Left lung (tissue), 10 donors: Measurements from ENCODE around the gene B4GALT3. TPM values are rescaled to one million over a fixed set of nuclear protein-coding genes. Genes with fewer than 3 reads are reported as not detected.

Experiments
- ATAC-seq: fragments of 200-7000 bp; cut with Tn5 transposase; one replicate; pipeline ENCODE4 v1.9.1; 2020; ENCODE audit warnings: moderate library complexity
- DNase-seq, 4 donors: peaks; one replicate each; pipeline ENCODE4 v3.0.0-alpha.2; 2013 to 2020
- H3K27ac ChIP-seq, 2 donors: fragments of 200-600 bp; sonication (generic) in 1 of 2; one replicate each; pipeline versions ENCODE4 v1.5.0 to v1.8.0; 2020 to 2021
- H3K27me3 ChIP-seq, 2 donors: fragments of 200-600 bp; sonication (generic) in 1 of 2; one replicate each; pipeline versions ENCODE4 v1.5.0 to v1.8.0; 2020 to 2021
- H3K36me3 ChIP-seq, 2 donors: fragments of 200-600 bp; sonication (generic) in 1 of 2; one replicate each; pipeline versions ENCODE4 v1.5.0 to v1.8.0; 2020 to 2021
- H3K4me1 ChIP-seq, 2 donors: fragments of 200-600 bp; one replicate each; pipeline ENCODE4 v1.8.0; 2021
- H3K4me3 ChIP-seq, 2 donors: fragments of 200-600 bp; sonication (generic) in 1 of 2; one replicate each; pipeline versions ENCODE4 v1.5.0 to v1.8.0; 2020 to 2021; ENCODE audit warnings: mild to moderate bottlenecking in 1 of 2
- H3K9me3 ChIP-seq, 2 donors: fragments of 200-600 bp; sonication (generic) in 1 of 2; one replicate each; pipeline versions ENCODE4 v1.5.0 to v1.8.0; 2020 to 2021
- intact Hi-C, 2 donors: fragments of 100-400 bp; cut with DNase I; formaldehyde crosslinking; loops; one replicate each; pipeline versions ENCODE4 v1.11.2 to v1.14.2; 2022
- polyA plus RNA-seq, 6 donors: library from polyadenylated mRNA; unstranded; fragments of 120-200 nt; gene quantifications; one replicate each; pipeline ENCODE4 v1.2.1, GENCODE V29; 2013; ENCODE audit not compliant: insufficient read length in 6 of 6
- total RNA-seq, 2 donors: library from RNA; stranded (reverse); fragmentation: NEBNext Ultra II Directional; extraction: Animal tissue kit (Norgen Biotek cat#: 25700); gene quantifications; one replicate each; pipeline ENCODE4 v1.2.1, GENCODE V29; 2021
- TF ChIP-seq, protein P1 (sequence below), 2 donors: fragments of 200-600 bp; sonication (generic) in 1 of 2; IDR thresholded peaks; one replicate each; pipeline versions ENCODE4 v1.5.0 to v1.8.0; 2021; ENCODE audit warnings: antibody characterized with exemption in 2 of 2
- donor health status: DM: no; HTN: yes; CAD: no.
- donor health status: DM: no; HTN: no; CAD: no.

B4GALT3 gene
- total and polyA plus RNA-seq, 8 donors, result 35.3 to 42.3 (median 37.2) TPM

DNA sequence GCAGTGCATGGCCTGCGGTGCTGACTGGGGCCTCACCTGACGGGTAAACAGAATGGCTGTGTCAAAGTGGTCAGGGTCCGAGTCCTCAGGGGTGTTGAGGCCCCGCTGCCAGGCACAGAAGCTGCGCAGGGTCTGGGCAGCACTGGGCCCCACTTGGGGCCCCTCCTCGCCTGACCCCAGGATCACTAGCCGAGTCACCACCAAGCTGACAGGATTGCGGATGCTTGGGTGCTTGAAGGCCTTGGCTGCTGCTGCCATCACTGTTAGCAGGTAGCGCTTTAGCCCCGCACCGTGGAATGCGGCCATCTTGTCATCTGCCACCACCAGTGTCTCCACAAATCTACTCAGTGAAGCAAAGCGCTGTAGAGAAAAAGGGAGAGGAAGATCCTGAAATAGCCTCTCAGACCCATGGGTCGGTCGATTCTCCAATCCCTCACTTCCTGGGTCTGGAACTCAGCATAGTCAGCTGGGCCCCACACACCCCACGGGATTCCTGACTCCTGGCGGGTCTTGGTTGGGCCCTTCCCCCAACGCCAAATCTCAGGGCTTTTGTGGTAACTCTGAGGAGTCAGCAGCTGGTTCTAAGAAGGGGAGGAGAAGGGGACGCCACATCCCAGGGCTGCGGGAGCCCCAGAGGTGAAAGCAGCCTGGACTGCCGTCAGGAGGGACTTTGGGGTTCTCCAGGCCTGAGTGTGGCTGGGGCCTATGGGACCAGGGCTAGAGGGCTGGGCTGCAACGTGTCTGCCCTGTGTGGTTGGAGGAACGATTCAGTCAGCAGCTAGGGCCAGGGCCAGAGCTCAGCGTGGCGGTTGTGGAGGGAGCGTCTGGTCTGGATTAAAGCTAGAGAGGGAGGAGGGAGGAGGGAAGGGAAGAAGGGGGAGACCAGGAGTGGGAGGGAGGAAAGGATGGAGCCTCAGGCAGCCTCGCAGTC lies 19.5 kb upstream of the B4GALT3 start:
- H3K9me3 ChIP-seq, result no peaks in the 10 kb centered on the region
- TF ChIP-seq, protein P1, sequence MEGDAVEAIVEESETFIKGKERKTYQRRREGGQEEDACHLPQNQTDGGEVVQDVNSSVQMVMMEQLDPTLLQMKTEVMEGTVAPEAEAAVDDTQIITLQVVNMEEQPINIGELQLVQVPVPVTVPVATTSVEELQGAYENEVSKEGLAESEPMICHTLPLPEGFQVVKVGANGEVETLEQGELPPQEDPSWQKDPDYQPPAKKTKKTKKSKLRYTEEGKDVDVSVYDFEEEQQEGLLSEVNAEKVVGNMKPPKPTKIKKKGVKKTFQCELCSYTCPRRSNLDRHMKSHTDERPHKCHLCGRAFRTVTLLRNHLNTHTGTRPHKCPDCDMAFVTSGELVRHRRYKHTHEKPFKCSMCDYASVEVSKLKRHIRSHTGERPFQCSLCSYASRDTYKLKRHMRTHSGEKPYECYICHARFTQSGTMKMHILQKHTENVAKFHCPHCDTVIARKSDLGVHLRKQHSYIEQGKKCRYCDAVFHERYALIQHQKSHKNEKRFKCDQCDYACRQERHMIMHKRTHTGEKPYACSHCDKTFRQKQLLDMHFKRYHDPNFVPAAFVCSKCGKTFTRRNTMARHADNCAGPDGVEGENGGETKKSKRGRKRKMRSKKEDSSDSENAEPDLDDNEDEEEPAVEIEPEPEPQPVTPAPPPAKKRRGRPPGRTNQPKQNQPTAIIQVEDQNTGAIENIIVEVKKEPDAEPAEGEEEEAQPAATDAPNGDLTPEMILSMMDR (IDR thresholded peaks at IDR 0.05), result no peak
- no peaks in the 10 kb centered on the region for H3K27me3 ChIP-seq
- peak overlapping the region; percentile 9 to 30 for H3K4me3 ChIP-seq
- ATAC-seq (peak; percentile 2), DNase-seq (peak in 1 of 4 donors; percentile 56)
- intact Hi-C loops, result no loop called here
- peaks cover 19 to 65% of the 10 kb centered on the region in 2 donors for H3K4me1 ChIP-seq
- peak overlapping the region in 1 of 2 donors; percentile 75 for H3K27ac ChIP-seq
- peaks cover 0 to 2% of the 10 kb centered on the region in 2 donors for H3K36me3 ChIP-seq

DNA sequence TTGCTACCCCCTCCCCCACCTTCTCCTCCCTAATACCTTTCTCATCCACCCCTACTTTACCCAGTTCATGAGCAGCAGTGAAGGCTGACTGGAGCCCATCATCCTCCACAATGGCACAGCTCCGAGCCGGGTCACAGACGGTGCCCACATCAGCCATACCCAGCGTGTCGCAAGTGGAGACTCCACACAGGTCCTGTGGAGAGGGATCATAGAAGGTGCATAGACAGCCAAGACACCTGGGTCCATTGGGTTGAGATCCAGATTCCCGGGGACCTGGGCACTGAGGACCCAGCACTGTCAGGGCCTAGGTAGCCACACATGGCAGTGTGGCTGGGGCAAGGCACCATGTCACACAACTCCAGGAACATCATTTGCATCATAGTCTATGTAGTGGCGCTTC lies 18.8 kb upstream of the B4GALT3 start:
- intact Hi-C loops, result no loop called here
- TF ChIP-seq, protein P1 (IDR thresholded peaks at IDR 0.05), result no peak
- peak overlapping the region in 1 of 2 donors; percentile 75 for H3K27ac ChIP-seq
- H3K36me3 ChIP-seq, result peaks cover 0 to 8% of the 10 kb centered on the region in 2 donors
- no peak for DNase-seq
- H3K4me3 ChIP-seq, result peak overlapping the region in 1 of 2 donors; percentile 30
- ATAC-seq, result no peak
- peaks cover 0 to 1% of the 10 kb centered on the region in 2 donors for H3K27me3 ChIP-seq
- peaks cover 12 to 61% of the 10 kb centered on the region in 2 donors for H3K4me1 ChIP-seq
- no peaks in the 10 kb centered on the region for H3K9me3 ChIP-seq

DNA sequence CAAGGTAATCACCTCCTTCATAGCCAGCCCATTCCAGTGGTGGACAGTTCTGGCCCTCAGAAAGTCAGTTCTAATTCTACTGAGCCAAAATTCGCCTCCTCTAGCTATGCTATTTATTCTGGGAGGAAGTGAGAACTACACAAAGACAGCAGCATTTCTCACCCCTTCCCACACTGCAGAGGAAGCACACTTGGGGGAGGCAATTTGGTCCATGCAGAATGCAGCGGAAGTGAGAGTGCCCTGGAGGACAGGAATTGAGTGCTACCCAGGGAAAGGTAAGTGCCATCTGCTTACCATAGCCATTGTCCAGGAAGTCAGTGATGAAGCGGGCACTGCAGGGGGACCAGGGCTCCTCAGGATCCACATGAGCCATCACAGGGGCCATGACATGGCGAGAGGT lies 17.9 kb upstream of the B4GALT3 start:
- TF ChIP-seq, protein P1 (IDR thresholded peaks at IDR 0.05), result no peak
- intact Hi-C loops, result no loop called here
- H3K4me3 ChIP-seq, result peak overlapping the region in 1 of 2 donors; percentile 30
- peaks cover 7 to 51% of the 10 kb centered on the region in 2 donors for H3K4me1 ChIP-seq
- ATAC-seq (no peak), DNase-seq (peak in 1 of 4 donors; percentile 34)
- H3K27ac ChIP-seq, result peak overlapping the region in 1 of 2 donors; percentile 23
- H3K36me3 ChIP-seq, result peaks cover 0 to 14% of the 10 kb centered on the region in 2 donors
- peaks cover 0 to 4% of the 10 kb centered on the region in 2 donors for H3K27me3 ChIP-seq
- H3K9me3 ChIP-seq, result no peaks in the 10 kb centered on the region

DNA sequence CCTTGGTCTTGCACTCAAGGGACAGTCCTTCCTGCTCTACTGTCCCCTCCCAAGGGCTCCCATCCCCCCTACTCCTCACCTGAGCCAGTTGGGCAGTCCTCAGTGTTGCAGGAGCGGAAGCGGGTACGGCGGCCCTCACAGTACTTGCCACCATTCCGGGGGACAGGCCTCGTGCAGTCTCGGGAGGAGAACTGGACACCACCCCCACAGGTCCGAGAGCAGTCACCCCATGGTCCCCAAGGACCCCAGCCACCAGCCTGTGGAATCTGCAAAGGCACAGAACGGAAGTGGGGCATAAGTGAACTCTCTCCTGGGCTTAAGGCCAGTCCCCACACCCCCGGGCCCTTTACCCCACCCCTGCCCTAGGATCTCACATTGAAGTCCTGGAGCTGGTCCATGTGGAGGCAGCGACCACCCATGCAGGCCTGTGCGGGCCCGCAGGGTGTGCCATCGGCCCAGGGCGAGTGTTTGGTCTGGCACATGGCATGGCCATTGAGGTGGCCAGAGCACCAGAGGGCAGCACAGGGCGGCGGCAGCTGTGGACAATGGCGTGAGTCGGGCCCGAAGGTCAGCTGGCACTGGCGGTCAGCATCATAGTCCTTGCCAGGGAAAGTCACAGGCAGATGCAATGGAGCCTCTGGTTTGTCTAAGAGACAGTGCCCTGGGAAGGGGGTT lies 16.4 kb upstream of the B4GALT3 start:
- peaks cover 0 to 14% of the 10 kb centered on the region in 2 donors for H3K36me3 ChIP-seq
- peaks cover 0 to 4% of the 10 kb centered on the region in 2 donors for H3K27me3 ChIP-seq
- H3K4me1 ChIP-seq, result peaks cover 3 to 42% of the 10 kb centered on the region in 2 donors
- DNase-seq, result no peak
- ATAC-seq, result no peak
- H3K4me3 ChIP-seq, result no peak overlapping the region
- no peak overlapping the region for H3K27ac ChIP-seq
- intact Hi-C loops, result no loop called here
- H3K9me3 ChIP-seq, result no peaks in the 10 kb centered on the region
- TF ChIP-seq, protein P1 (IDR thresholded peaks at IDR 0.05), result no peak
